ENCODE measurements around the gene CLP1.
A peak's percentile ranks its signal among the peaks of the same experiment; 100 is the strongest.
"Not testable (repeated sequence)": the region's sequence is repeated elsewhere in the genome, so short reads cannot be mapped to it uniquely, and the experiment has no call there.

Gene CLP1

GRCh38 chr11:57662893-57663292, 5.3 kb downstream of the CLP1 start:
- Mint-ChIP-seq H3K4me1 (peaks cover 12% of the 10 kb centered on the region), H3K4me3 (no peak overlapping the region), H3K27ac (no peak overlapping the region), H3K36me3 (peaks cover 5% of the 10 kb centered on the region), H3K27me3 (no peaks in the 10 kb centered on the region), H3K9me3 (no peaks in the 10 kb centered on the region)
- ATAC-seq (ENCODE audit: low read depth): no peak
- DNase-seq (ENCODE audit: low spot score in 2 of 2): no peak

DNA sequence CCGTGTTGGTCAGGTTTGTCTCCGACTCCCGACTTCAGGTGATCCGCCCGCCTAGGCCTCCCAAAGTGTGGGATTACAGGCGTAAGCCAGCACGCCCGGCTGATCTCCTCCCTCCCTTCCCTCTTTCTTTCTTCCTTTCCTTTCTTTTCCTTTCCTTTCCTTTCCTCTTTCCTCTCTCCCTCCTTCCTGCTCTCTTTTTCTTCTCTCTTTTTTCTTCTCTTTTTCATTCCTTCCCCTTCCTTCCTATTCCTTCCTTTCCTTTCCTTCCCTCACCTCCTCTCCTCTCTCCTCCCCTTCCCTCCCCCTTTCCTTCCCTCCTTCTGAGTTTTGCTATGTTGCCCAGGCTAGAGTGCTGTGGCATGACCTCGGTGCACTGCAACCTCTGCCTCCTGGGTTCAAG, 6.4 kb downstream of the CLP1 start:
- Mint-ChIP-seq H3K27me3 (no peaks in the 10 kb centered on the region), H3K4me3 (no peak overlapping the region), H3K36me3 (peaks cover 5% of the 10 kb centered on the region), H3K4me1 (peaks cover 11% of the 10 kb centered on the region), H3K9me3 (no peaks in the 10 kb centered on the region), H3K27ac (no peak overlapping the region)
- ATAC-seq (ENCODE audit: low read depth) (no peak), DNase-seq (ENCODE audit: low spot score in 2 of 2) (no peak)

DNA sequence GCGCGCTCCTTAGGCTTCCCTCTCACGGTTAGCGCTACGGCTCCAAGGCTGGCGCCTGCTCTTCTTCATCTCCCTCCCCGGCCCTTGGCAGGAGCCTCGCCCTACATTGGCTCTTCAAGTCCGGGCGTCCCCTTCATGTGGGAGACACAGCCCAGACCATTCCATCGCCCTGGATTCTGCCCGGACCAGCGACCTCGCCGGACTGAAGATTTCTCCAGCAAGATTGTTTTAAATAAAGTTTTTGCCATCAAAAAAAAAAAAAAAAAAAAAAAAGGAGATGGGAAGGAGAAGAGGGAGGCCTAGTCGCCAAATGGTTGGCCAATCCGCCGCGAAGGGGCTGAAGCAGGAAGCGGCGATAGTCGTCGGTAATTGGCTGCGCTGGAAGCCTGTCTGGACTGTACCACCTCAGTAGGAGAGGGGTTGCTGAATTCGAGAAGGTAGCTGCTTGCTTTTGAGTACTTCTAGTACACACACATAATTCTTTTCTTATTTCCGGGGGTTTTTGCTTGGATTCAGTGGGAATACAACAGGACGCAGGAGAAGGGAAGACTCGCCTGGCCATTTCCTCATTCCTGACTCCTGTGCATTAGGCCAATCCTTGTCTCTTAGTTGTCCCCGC, 9.7 kb downstream of the CLP1 start:
- Mint-ChIP-seq H3K9me3 (no peaks in the 10 kb centered on the region), H3K36me3 (peaks cover 4% of the 10 kb centered on the region), H3K4me1 (peaks cover 23% of the 10 kb centered on the region), H3K27ac (peak overlapping the region; percentile 99), H3K4me3 (peak overlapping the region; percentile 98), H3K27me3 (no peaks in the 10 kb centered on the region)
- peak; percentile 61 for ATAC-seq (ENCODE audit: low read depth)
- peak; percentile 76 to 90 for DNase-seq (ENCODE audit: low spot score in 2 of 2)

GRCh38 chr11:57667736-57668433, 10.3 kb downstream of the CLP1 start, which contains the start of gene ZDHHC5:
ZDHHC5 (plus strand) TSS chr11:57668114; CDS start chr11:57673091, 4,977 bp downstream.
- DNase-seq (ENCODE audit: low spot score in 2 of 2): peak; percentile 95 to 99
- H3K27ac Mint-ChIP-seq: peak within 1 kb of the TSS; percentile 99
- H3K9me3 Mint-ChIP-seq: no peaks in the 10 kb centered on the region
- peaks cover 6% of the 10 kb centered on the region for H3K36me3 Mint-ChIP-seq
- peak; percentile 78 for ATAC-seq (ENCODE audit: low read depth)
- H3K4me3 Mint-ChIP-seq: peak within 1 kb of the TSS; percentile 98
- peaks cover 26% of the 10 kb centered on the region for H3K4me1 Mint-ChIP-seq
- H3K27me3 Mint-ChIP-seq: no peaks in the 10 kb centered on the region

GRCh38 chr11:57668434-57668782, 10.8 kb downstream of the CLP1 start:
- peaks cover 10% of the 10 kb centered on the region for H3K36me3 Mint-ChIP-seq
- peak overlapping the region; percentile 98 for H3K4me3 Mint-ChIP-seq
- DNase-seq (ENCODE audit: low spot score in 2 of 2) (no peak), ATAC-seq (ENCODE audit: low read depth) (peak; percentile 3)
- peak overlapping the region; percentile 99 for H3K27ac Mint-ChIP-seq
- no peaks in the 10 kb centered on the region for H3K9me3 Mint-ChIP-seq
- H3K27me3 Mint-ChIP-seq: no peaks in the 10 kb centered on the region
- peaks cover 29% of the 10 kb centered on the region for H3K4me1 Mint-ChIP-seq

DNA sequence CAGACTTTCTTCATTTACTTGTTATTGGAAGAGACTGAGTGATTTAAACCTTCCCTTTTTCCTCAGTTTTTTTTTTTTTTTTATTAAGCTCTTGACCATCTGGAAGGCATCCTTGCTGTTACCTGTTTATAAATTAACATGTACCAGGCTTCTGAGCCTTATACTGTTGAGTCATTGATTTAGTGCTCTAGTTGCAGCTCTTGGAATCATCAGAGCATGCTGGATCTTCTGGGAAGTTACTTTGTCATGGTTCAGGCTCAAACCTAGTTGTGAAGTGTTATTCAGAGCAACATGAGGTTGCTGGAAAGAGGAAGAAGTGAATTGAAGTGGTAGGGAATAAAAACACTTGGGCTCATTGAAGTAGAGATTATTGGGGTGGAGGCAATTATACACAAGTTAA, 16.7 kb downstream of the CLP1 start:
- Mint-ChIP-seq H3K36me3 (peaks cover 20% of the 10 kb centered on the region), H3K4me3 (no peak overlapping the region), H3K27ac (no peak overlapping the region), H3K4me1 (peaks cover 34% of the 10 kb centered on the region), H3K27me3 (no peaks in the 10 kb centered on the region), H3K9me3 (no peaks in the 10 kb centered on the region)
- DNase-seq (ENCODE audit: low spot score in 2 of 2) (no peak), ATAC-seq (ENCODE audit: low read depth) (no peak)

- no peak overlapping the region for H3K4me3 Mint-ChIP-seq
- H3K27ac Mint-ChIP-seq: peak overlapping the region; percentile 60
- H3K36me3 Mint-ChIP-seq: peaks cover 20% of the 10 kb centered on the region
- DNase-seq (ENCODE audit: low spot score in 2 of 2) (no peak), ATAC-seq (ENCODE audit: low read depth) (no peak)
- peaks cover 29% of the 10 kb centered on the region for H3K4me1 Mint-ChIP-seq
- H3K9me3 Mint-ChIP-seq: no peaks in the 10 kb centered on the region
- no peaks in the 10 kb centered on the region for H3K27me3 Mint-ChIP-seq
These were observed 17.8 kb downstream of the CLP1 start for GRCh38 chr11:57675176-57675941.

- ATAC-seq (ENCODE audit: low read depth) (no peak), DNase-seq (ENCODE audit: low spot score in 2 of 2) (no peak)
- H3K36me3 Mint-ChIP-seq: peaks cover 27% of the 10 kb centered on the region
- no peak overlapping the region for H3K4me3 Mint-ChIP-seq
- no peaks in the 10 kb centered on the region for H3K9me3 Mint-ChIP-seq
- H3K27ac Mint-ChIP-seq: no peak overlapping the region
- H3K27me3 Mint-ChIP-seq: no peaks in the 10 kb centered on the region
- H3K4me1 Mint-ChIP-seq: peaks cover 28% of the 10 kb centered on the region
These were observed 21.8 kb downstream of the CLP1 start for GRCh38 chr11:57679396-57679795.

DNA sequence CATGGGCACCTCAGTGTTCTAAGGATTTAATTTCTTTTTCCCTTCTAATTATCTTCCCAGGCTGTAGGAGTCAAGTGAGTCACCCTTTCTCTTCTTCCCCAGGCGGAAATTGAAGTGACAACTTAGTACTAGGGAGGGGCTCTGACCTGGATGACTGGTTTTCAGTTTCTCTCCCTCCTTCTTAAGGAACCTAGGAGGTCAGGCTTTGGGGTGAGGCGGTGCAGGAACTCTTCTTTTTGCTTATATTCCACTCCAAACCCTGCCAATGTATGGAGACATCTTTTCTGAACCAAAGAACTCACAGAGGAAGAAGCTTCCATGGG, 23.0 kb downstream of the CLP1 start:
- no peak for DNase-seq (ENCODE audit: low spot score in 2 of 2)
- Mint-ChIP-seq H3K27ac (no peak overlapping the region), H3K4me3 (no peak overlapping the region), H3K27me3 (no peaks in the 10 kb centered on the region), H3K4me1 (peaks cover 26% of the 10 kb centered on the region), H3K36me3 (peaks cover 29% of the 10 kb centered on the region), H3K9me3 (no peaks in the 10 kb centered on the region)
- no peak for ATAC-seq (ENCODE audit: low read depth)

DNA sequence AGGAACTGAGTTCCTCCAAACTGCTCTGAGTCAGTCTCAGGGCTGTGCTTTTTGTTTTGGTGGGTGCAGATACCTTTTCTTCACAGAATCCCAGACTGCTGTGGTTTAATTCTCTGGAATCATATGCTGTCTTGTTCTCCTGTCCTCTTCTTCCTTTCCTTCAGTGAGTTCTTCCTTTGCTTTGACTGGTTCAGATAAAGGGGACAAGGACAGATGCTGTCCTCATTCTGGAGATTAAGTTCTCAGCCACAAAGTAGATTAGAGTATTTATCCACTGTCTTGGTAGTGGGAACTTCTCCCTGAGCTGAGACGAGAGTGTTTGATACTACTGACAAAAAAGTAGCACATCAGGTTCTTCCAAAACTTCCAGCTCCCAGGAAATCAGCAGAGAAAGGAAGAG, 23.6 kb downstream of the CLP1 start:
- no peak overlapping the region for H3K27ac Mint-ChIP-seq
- no peak for ATAC-seq (ENCODE audit: low read depth)
- H3K9me3 Mint-ChIP-seq: no peaks in the 10 kb centered on the region
- DNase-seq (ENCODE audit: low spot score in 2 of 2): no peak
- peaks cover 30% of the 10 kb centered on the region for H3K36me3 Mint-ChIP-seq
- H3K4me3 Mint-ChIP-seq: no peak overlapping the region
- H3K27me3 Mint-ChIP-seq: no peaks in the 10 kb centered on the region
- H3K4me1 Mint-ChIP-seq: peaks cover 21% of the 10 kb centered on the region

DNA sequence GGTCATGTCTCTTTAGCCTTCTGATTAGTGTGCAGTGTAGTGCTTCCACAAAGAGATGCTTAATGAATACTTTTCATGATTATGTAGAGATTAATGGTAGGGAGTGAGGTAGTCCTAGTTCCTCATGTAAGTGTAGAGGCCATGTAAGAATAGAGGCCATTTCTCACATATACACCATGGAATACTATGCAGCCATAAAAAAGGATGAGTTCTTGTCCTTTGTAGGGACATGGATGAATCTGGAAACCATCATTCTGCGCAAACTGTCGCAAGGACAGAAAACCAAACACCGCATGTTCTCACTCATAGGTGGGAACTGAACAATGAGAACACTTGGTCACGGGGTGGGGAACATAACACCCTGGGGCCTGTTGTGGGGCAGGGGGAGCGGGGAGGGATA, 32.9 kb downstream of the CLP1 start:
- H3K4me1 Mint-ChIP-seq: not testable (repeated sequence)

DNA sequence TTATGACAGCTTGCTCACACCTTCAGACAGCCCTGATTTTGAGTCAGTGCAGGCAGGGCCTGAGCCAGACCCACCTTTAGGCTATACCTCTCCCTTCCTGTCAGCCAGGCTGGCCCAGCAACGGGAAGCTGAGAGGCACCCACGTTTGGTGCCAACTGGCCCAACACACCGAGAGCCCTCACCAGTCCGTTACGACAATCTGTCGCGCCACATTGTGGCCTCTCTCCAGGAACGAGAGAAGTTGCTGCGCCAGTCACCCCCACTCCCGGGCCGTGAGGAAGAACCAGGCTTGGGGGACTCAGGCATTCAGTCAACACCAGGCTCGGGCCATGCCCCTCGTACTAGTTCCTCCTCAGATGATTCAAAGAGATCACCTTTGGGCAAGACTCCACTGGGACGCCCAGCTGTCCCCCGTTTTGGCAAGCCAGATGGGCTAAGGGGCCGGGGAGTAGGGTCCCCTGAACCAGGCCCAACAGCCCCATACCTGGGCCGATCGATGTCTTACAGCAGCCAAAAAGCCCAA, 41.3 kb downstream of the CLP1 start:
- H3K9me3 Mint-ChIP-seq: no peaks in the 10 kb centered on the region
- H3K36me3 Mint-ChIP-seq: peaks cover 25% of the 10 kb centered on the region
- H3K4me1 Mint-ChIP-seq: no peaks in the 10 kb centered on the region
- no peak for DNase-seq (ENCODE audit: low spot score in 2 of 2)
- H3K27ac Mint-ChIP-seq: no peak overlapping the region
- no peak overlapping the region for H3K4me3 Mint-ChIP-seq
- no peaks in the 10 kb centered on the region for H3K27me3 Mint-ChIP-seq
- ATAC-seq (ENCODE audit: low read depth): no peak

More for the DNA sequence above, 32.9 kb downstream of the CLP1 start:
- H3K36me3 Mint-ChIP-seq: peaks cover 30% of the 10 kb centered on the region
- not testable (repeated sequence) for DNase-seq (ENCODE audit: low spot score in 2 of 2); ATAC-seq (ENCODE audit: low read depth); H3K27ac Mint-ChIP-seq; H3K27me3 Mint-ChIP-seq; H3K4me3 Mint-ChIP-seq; H3K9me3 Mint-ChIP-seq

DNA sequence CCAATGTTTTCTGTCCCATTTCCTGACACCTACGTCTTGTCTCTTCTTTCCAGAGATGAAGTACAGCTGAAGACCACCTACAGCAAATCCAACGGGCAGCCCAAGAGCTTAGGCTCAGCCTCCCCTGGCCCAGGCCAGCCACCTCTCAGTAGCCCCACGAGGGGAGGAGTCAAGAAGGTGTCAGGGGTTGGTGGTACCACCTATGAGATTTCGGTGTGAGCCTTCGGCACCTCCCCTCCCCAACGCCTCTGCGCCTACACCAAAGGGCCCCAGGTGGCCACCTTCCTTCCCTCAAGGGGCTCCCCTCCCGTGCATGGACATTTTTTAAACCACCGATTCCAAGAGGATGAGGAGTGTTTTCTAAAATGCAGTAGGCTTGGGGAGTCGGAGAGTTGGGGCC, 42.3 kb downstream of the CLP1 start:
- peaks cover 27% of the 10 kb centered on the region for H3K36me3 Mint-ChIP-seq
- no peak for ATAC-seq (ENCODE audit: low read depth)
- no peak for DNase-seq (ENCODE audit: low spot score in 2 of 2)
- no peak overlapping the region for H3K4me3 Mint-ChIP-seq
- H3K4me1 Mint-ChIP-seq: no peaks in the 10 kb centered on the region
- H3K9me3 Mint-ChIP-seq: no peaks in the 10 kb centered on the region
- no peak overlapping the region for H3K27ac Mint-ChIP-seq
- H3K27me3 Mint-ChIP-seq: no peaks in the 10 kb centered on the region

DNA sequence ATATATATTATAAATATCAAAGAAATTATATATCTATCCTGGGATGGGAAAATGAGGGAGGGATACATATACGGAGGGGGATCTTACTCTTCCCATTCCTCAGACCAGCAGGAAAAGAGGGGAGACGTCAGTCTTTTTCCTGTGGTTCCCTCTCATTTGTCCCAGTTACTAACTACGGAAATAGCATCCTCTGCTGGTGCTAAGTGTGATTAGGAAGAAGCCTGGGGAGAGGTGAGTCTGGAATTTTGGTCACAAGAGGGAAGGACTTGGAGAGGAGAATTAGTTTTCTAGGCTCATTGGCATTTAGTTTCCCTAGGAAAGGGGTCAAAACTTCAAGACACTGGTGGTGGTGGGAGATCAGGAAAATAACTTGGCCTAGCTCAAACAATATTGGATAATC, 42.9 kb downstream of the CLP1 start:
- no peaks in the 10 kb centered on the region for H3K27me3 Mint-ChIP-seq
- H3K9me3 Mint-ChIP-seq: no peaks in the 10 kb centered on the region
- no peak for DNase-seq (ENCODE audit: low spot score in 2 of 2)
- H3K4me1 Mint-ChIP-seq: no peaks in the 10 kb centered on the region
- H3K4me3 Mint-ChIP-seq: no peak overlapping the region
- H3K27ac Mint-ChIP-seq: no peak overlapping the region
- peaks cover 26% of the 10 kb centered on the region for H3K36me3 Mint-ChIP-seq
- no peak for ATAC-seq (ENCODE audit: low read depth)
